ENCODE results near the gene URAD. TPM values are rescaled to one million over a fixed set of nuclear protein-coding genes. Genes with fewer than 3 reads are reported as not detected.

Gene URAD
- total RNA-seq, 2 donors from 2014 or later = not detected

DNA sequence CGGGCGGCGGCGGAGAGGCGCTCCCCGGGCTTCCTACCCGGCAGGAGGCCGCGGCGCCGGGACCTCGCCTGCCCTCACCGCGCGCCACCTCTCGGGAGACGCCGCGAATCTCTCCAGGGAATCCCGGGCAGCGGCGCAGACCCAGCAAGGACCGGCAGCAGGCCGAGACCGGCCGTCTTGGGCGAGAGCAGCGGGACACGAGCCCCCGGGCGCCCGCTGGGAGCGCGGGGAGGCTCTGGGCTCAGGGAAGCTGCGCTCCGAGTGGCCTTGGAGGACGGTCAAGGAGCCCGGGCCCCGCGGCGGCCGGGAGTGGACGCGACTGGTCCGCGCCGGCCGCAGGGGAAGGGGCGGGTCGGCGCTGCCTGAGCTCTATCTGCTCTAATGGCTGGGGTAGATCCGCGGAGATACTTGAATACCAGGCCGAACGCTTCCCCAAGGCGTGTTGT, 34.1 kb downstream of the URAD start:
- Mint-ChIP-seq H3K36me3 (peaks cover 0 to 10% of the 10 kb centered on the region in 2 donors), H3K9me3 (no peaks in the 10 kb centered on the region), H3K27ac (no peak overlapping the region)
- DNase-seq (ENCODE audit: low spot score in 2 of 2) = no peak
- peak; percentile 49 to 57 for ATAC-seq

DNA sequence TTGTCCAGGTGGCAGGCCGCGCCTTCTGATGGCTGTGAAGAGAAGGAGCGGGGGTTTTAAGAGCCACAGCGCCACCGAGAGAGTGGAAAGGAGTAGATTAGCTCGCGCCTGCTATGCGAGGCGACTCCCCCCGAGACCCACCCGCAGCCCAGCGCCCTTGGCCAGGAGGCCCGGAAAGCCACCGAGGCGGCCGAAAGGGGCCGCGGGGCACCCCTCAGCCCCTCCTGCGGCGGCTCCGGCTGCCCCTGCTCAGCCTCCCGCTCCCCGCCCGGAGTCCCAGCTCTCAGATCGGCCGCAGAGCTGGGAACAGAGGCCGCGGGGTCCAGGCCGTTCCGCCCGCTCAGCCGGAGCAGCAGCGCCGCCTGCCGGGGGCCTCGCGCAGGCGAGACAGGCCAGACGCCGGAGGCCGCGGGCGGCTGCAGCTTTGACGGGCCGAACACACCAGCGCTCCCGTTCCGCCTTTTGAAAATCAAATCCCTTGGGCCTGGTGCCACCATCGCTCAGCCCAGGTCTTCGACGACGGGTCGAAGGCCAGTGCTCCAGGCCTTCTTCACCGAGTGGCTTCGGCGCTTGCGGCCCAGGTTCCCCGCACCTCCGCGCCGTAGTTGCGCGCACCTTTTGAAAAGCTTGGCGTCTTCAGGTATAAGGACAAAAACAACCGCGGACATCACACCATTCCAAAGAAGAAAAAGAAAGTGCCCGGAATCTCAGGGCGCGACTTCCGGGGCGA, 34.7 kb downstream of the URAD start:
- no peak overlapping the region for H3K27ac Mint-ChIP-seq

DNA sequence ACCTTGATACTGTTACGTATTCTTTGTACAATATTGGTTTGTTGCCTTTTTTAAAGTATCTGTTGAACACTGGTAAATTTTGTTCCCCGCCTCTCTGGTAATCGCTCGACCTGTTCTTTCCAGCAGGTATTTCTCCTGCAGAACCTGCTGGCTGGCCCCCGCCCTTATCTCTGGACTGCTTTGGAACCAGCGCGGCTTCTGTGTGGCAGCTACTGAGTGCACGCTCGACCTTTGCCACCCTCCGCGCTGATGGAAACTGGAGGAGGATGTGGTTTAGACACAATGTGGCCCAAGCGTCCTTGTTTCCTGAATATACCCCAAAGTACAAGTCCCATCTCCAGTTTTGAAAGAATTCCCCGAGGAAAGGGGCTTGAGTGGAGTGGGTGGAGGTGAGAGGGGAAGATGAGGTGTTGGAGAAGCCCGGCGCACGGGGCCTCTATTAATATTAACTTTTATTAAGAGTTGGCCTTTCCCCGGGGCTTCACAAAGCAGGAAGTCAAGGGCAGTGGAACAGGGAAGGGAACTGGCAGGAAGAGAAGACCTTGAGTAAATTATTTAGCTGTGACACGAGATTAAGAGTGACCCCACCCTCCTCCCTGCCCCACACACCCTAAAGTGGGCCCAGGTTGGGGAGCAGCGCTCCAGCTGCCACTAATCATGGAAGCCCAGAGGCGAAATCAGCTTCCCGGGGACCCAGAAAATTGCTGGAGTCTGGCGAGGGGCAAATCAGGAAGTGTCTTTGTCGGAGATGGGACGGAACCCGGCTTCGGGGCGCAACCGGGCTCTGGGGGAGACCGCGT, 35.4 kb downstream of the URAD start:
- no peak for ATAC-seq
- DNase-seq (ENCODE audit: low spot score in 2 of 2) = no peak
- H3K9me3 Mint-ChIP-seq = no peaks in the 10 kb centered on the region
- peaks cover 0 to 10% of the 10 kb centered on the region in 2 donors for H3K36me3 Mint-ChIP-seq
- peak overlapping the region in 1 of 2 donors; percentile 44 for H3K27ac Mint-ChIP-seq

More for the DNA sequence above, 34.7 kb downstream of the URAD start:
- Mint-ChIP-seq H3K9me3 (no peaks in the 10 kb centered on the region), H3K36me3 (peaks cover 0 to 10% of the 10 kb centered on the region in 2 donors)
- DNase-seq (ENCODE audit: low spot score in 2 of 2) (peak; percentile 61 to 88), ATAC-seq (peak; percentile 96 to 97)

DNA sequence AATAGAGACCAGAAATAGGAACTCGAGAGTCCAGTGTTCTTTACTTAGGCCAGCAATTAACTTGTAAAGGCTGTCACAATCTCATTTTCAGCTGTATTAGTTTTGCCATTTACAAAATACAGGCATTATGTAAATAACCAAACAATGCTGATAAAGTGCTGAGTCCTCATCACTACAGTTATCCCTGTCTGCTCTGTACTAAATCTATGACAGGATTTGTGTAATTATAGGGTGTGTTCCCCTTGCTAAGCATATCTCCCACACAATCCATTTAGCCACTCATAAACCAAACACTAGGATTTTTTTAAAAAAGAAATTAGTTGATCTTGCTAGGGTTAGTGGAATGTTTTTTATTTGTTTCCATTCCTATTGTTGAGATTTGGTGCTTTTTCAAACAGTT, 45.5 kb downstream of the URAD start:
- no peaks in the 10 kb centered on the region for H3K36me3 Mint-ChIP-seq
- ATAC-seq = no peak
- no peak for DNase-seq (ENCODE audit: low spot score in 2 of 2)
- H3K27ac Mint-ChIP-seq = no peak overlapping the region
- H3K9me3 Mint-ChIP-seq = peaks cover 11 to 18% of the 10 kb centered on the region in 2 donors

DNA sequence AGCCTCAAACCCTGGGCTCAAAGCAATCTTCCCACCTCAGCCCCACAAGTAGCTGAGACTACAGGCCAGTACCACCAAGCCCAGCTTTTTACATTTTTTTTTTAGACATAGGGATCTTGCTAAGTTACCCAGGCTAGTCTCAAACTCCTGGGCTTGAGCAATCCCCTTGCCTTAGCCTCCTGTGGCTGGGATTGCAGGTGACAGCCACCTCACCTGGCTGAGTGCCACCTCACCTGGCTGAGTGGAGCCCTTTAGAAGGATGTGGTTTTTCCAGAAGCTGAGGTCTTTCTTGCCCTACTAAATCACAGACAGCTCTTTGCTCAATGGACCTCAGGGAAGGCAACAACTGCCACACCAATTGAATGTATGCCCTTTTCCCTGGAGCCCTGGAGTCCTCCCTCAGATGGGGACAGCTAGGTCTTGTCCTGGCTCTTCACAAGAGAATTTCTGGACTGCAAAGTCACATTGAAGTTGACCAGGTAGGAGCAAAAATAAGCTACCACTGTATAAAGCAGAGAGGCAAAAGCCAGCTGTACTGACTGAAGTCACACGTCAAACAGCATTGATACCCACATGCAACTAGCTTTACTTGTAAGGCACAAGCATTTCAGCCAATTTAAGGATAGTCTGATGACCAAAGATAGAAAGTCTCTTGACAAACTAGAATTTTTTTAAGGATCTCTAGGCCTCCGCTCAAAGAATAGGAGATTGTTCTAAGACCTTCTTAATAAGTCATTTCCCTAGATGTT, 54.7 kb downstream of the URAD start:
- H3K9me3 Mint-ChIP-seq = no peaks in the 10 kb centered on the region
- ATAC-seq (peak in 1 of 2 donors; percentile 66), DNase-seq (ENCODE audit: low spot score in 2 of 2) (no peak)
- no peak overlapping the region for H3K27ac Mint-ChIP-seq
- peaks cover 0 to 4% of the 10 kb centered on the region in 2 donors for H3K36me3 Mint-ChIP-seq

DNA sequence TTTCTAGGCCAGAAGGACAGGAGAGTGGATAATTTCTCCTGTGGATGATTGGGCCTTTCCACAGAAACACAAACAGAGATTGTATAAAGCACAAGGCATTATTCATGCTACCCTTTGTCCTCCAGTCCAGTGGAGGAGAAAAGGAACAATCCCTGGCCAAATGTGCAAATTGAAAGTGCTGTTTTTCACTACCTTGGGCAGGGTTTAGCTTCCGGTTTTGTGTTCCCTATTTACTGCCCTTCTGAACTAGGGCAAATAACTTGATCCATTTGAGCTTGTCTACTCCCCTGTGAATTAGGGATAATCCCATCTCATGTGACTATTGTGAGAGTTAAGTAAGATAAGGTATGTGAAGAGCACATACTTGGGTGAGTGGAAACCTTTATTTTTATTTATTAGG, 55.4 kb downstream of the URAD start:
- Mint-ChIP-seq H3K9me3 (no peaks in the 10 kb centered on the region), H3K27ac (no peak overlapping the region), H3K36me3 (peaks cover 3 to 5% of the 10 kb centered on the region in 2 donors)
- no peak for ATAC-seq
- DNase-seq (ENCODE audit: low spot score in 2 of 2) = no peak

DNA sequence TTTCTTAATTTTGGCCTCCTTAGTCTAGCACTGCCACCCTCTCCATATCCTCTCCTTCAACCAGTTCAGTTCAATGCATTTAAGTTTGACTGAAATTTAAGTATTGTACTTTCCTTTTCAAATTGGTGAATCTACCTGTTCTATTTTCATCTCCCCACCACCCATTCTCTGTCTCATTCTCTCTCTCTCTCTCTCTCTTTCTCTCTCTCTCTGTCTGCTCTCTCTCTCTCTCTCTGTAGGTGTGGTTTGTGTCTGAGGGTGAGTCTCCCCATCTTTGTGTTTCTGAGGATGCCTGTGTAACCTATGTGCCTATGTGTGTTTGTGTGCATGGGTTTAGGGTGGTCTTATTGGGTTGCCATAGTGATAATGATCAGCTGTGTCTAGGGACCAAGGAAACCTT, 58.6 kb downstream of the URAD start:
- DNase-seq (ENCODE audit: low spot score in 2 of 2) = no peak
- Mint-ChIP-seq H3K27ac (no peak overlapping the region), H3K9me3 (no peaks in the 10 kb centered on the region), H3K36me3 (peaks cover 7 to 16% of the 10 kb centered on the region in 2 donors)
- ATAC-seq = no peak

DNA sequence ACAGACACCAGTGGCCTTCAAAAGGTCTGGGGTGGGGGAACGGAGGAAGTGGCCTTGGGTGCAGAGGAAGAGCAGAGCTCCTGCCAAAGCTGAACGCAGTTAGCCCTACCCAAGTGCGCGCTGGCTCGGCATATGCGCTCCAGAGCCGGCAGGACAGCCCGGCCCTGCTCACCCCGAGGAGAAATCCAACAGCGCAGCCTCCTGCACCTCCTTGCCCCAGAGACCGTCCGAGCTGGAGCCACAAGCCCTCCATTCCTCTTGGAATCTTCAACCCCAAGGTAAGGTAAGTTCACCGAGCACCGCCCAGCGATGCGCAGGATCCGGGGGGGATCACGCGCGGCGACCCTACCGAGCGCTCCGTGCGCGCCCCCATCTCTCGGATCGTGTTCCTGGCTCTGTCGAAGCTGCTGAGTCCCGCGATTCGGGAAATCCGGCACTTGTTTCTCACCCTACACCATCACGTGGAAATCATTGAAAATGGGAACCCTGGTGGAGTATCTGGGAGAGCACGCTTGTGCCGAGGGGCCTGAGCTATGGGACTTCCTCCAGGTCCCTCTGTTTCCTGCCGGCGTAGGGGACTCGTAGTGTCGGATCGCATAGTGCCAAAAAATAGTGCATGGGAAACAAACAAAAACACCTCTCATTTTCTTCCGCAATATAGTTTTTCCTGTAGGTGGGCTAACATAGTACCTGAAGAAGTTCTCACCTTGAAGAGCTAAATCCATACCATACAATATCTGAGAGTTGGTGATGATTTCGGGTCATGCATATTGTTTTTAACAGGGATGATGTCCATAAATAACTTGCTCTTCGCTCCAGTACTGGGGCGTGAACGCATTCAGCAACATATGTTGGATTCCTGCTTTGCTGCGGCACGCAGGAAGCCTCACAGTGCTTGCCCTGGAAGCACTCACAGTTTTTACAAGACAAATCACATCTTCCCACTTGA, 59.4 kb downstream of the URAD start:
- H3K9me3 Mint-ChIP-seq = no peaks in the 10 kb centered on the region
- no peak for DNase-seq (ENCODE audit: low spot score in 2 of 2)
- H3K36me3 Mint-ChIP-seq = peaks cover 7 to 16% of the 10 kb centered on the region in 2 donors
- ATAC-seq = no peak
- H3K27ac Mint-ChIP-seq = no peak overlapping the region

DNA sequence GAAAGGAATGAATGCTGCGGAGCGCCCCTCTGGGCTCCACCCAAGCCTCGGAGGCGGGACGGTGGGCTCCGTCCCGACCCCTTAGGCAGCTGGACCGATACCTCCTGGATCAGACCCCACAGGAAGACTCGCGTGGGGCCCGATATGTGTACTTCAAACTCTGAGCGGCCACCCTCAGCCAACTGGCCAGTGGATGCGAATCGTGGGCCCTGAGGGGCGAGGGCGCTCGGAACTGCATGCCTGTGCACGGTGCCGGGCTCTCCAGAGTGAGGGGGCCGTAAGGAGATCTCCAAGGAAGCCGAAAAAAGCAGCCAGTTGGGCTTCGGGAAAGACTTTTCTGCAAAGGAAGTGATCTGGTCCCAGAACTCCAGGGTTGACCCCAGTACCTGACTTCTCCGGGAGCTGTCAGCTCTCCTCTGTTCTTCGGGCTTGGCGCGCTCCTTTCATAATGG, 60.1 kb downstream of the URAD start:
- Mint-ChIP-seq H3K9me3 (no peaks in the 10 kb centered on the region), H3K27ac (no peak overlapping the region), H3K36me3 (peaks cover 7 to 21% of the 10 kb centered on the region in 2 donors)
- DNase-seq (ENCODE audit: low spot score in 2 of 2) = no peak
- ATAC-seq = no peak

Other genes with a start within 250 kb of the URAD start
- gene GSX1, start 196.2 kb downstream of the URAD start, total RNA-seq = not detected
- not detected for gene PDX1, start 68.7 kb downstream of the URAD start, total RNA-seq
- gene CDX2, start 19.4 kb downstream of the URAD start, total RNA-seq = not detected
- gene FLT3, start 111.9 kb upstream of the URAD start, total RNA-seq = not detected
- 10 to 100 TPM; 19.4 to 35.4 TPM for gene PAN3, start 149.9 kb upstream of the URAD start, total RNA-seq

Measured in activated naive CD4-positive, alpha-beta T cell treated with anti-CD3 and anti-CD28 coated beads, Interleukin-2, amount 50 U/mL, for 72 hours (primary cell).